Fibroblast of lung (primary cell): ENCODE results near the gene MMADHC. TPM values are rescaled to one million over a fixed set of nuclear protein-coding genes. Genes with fewer than 3 reads are reported as not detected.

Experiments
- DNase-seq, 2 donors: peaks; one replicate each; pipeline versions ENCODE4 v3.0.0 to v3.0.0-alpha.2; 2010; ENCODE audit warnings: low read depth in 2 of 2
- H2AFZ ChIP-seq: 2 replicates; pipeline ENCODE4 v1.5.1; 2012; ENCODE audit warnings: low read length, control low read depth, inconsistent platforms
- H3K27ac ChIP-seq: 2 replicates; pipeline ENCODE4 v1.5.1; 2011; ENCODE audit warnings: low read length, control low read depth; ENCODE audit not compliant: insufficient read depth
- H3K27me3 ChIP-seq: 2 replicates; pipeline ENCODE4 v1.5.1; 2011; ENCODE audit warnings: mild to moderate bottlenecking, low read length; ENCODE audit not compliant: control insufficient read depth, insufficient read depth
- H3K36me3 ChIP-seq: 2 replicates; pipeline ENCODE4 v1.5.1; 2011; ENCODE audit warnings: low read length; ENCODE audit not compliant: control insufficient read depth, insufficient read depth
- H3K4me1 ChIP-seq: 2 replicates; pipeline ENCODE4 v1.5.1; 2011; ENCODE audit warnings: low read length; ENCODE audit not compliant: control insufficient read depth, insufficient read depth; ENCODE audit errors: extremely low read depth
- H3K4me2 ChIP-seq: 2 replicates; pipeline ENCODE4 v1.5.1; 2011; ENCODE audit warnings: low read length, control low read depth; ENCODE audit not compliant: insufficient read depth; ENCODE audit errors: extremely low read depth
- H3K4me3 ChIP-seq, 4 experiments: fragments of 200-600 bp in 1 of 4; sonication (generic) in 1 of 4; replicated peaks in 1 of 4; 2 replicates each; pipeline ENCODE4 v1.5.1; 2011 to 2016; ENCODE audit warnings: low read length in 4 of 4, low read depth in 3 of 4, mild to moderate bottlenecking in 3 of 4, control low read depth in 2 of 4, inconsistent platforms in 1 of 4, mixed read lengths in 1 of 4; ENCODE audit not compliant: insufficient read depth in 1 of 4; ENCODE audit errors: control extremely low read depth in 1 of 4
- H3K79me2 ChIP-seq: 2 replicates; pipeline ENCODE4 v1.5.1; 2012; ENCODE audit warnings: mild to moderate bottlenecking, low read length, inconsistent platforms; ENCODE audit not compliant: control insufficient read depth, insufficient read depth
- H3K9ac ChIP-seq: 2 replicates; pipeline ENCODE4 v1.5.1; 2011; ENCODE audit warnings: mild to moderate bottlenecking, low read length, control low read depth; ENCODE audit not compliant: insufficient read depth
- H3K9me3 ChIP-seq: 2 replicates; pipeline ENCODE4 v1.5.1; 2012; ENCODE audit warnings: low read depth, low read length; ENCODE audit not compliant: control insufficient read depth, insufficient read depth
- H4K20me1 ChIP-seq: 2 replicates; pipeline ENCODE4 v1.5.1; 2011; ENCODE audit warnings: low read length; ENCODE audit not compliant: control insufficient read depth, insufficient read depth; ENCODE audit errors: extremely low read depth
- EZH2 ChIP-seq: IDR thresholded peaks from 2 replicates; pipeline ENCODE4 v1.5.1; 2012; ENCODE audit warnings: low read length, control low read depth, mild to moderate bottlenecking; ENCODE audit errors: missing control alignments
- polyA plus RNA-seq, 2 donors: library from polyadenylated mRNA; depleted of rRNA in 1 of 2; stranded (reverse) in 1 of 2; unstranded in 1 of 2; fragments of >200 nt; gene quantifications; 2 replicates each; pipeline ENCODE4 v1.2.1, GENCODE V29; 2011 to 2012; ENCODE audit warnings: missing spikeins in 1 of 2
- total RNA-seq: library from RNA; depleted of rRNA; stranded (reverse); fragments of >200 nt; gene quantifications from 2 replicates; pipeline ENCODE4 v1.2.1, GENCODE V29; 2014

The MMADHC gene
- total and polyA plus RNA-seq, 2 donors (not counting 1 experiment from before 2014, with no cell fraction given) = 156 to 173 TPM

DNA sequence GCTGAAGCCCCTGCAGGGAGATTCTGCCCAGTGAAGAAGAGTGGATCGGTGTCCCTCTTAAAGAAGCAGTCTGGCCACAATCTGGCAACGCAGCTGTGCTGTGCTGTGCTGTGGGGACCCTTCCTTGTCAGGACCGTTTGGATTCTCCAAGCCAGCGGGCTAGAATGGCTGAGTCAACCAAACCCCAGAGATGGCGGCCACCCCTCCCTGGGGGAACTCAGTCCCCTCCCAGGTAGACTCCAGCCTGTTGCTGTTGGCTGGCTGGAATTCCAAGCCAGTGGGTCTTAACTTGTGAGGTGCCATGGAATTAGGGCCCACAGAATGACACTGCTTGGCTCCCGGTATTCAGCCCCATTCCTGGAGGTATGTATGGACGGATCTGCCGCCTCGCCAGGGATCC lies 62.3 kb downstream of the MMADHC start:
- TF ChIP-seq EZH2 = no peak
- no peaks in the 10 kb centered on the region for H3K36me3 ChIP-seq

More for the DNA sequence above, 62.3 kb downstream of the MMADHC start:
- Histone ChIP-seq H3K4me2 (no peak overlapping the region), H3K27me3 (no peaks in the 10 kb centered on the region), H2AFZ (no peak overlapping the region), H3K79me2 (no peaks in the 10 kb centered on the region), H3K4me1 (no peaks in the 10 kb centered on the region), H3K27ac (no peak overlapping the region), H3K9ac (no peak overlapping the region), H3K4me3 (no peak overlapping the region), H4K20me1 (no peaks in the 10 kb centered on the region), H3K9me3 (no peaks in the 10 kb centered on the region)
- DNase-seq = no peak
